Pulmonary artery endothelial cell (primary cell): ENCODE measurements around the gene G6PD. TPM values are rescaled to one million over a fixed set of nuclear protein-coding genes. Genes with fewer than 3 reads are reported as not detected.
A peak's percentile ranks its signal among the peaks of the same experiment; 100 is the strongest.
"Not testable (repeated sequence)": the region's sequence is repeated elsewhere in the genome, so short reads cannot be mapped to it uniquely, and the experiment has no call there.

Source experiments
- DNase-seq: peaks from one replicate; pipeline ENCODE4 v3.0.0-alpha.2; 2011; ENCODE audit warnings: low read depth, low spot score
- total RNA-seq: library from RNA; depleted of rRNA; stranded (reverse); fragments of >200 nt; gene quantifications from 2 replicates; pipeline ENCODE4 v1.2.3, GENCODE V29; 2014

Gene G6PD
- total RNA-seq, 1 donor from 2014 or later = 67.9 TPM

- no peak for DNase-seq
Measured at GRCh38 chrX:154542723-154543424, 3.8 kb downstream of the G6PD start.

- DNase-seq = peak; percentile 74
Measured at GRCh38 chrX:154541896-154542722, 4.5 kb downstream of the G6PD start.

- no peak for DNase-seq
Measured at GRCh38 chrX:154541589-154541895, 5.1 kb downstream of the G6PD start.

- no peak for DNase-seq
Measured at GRCh38 chrX:154540897-154541535, 5.6 kb downstream of the G6PD start.

- not testable (repeated sequence) for DNase-seq
Measured at GRCh38 chrX:154540365-154540764, 6.3 kb downstream of the G6PD start.

GRCh38 chrX:154539077-154539476, 7.6 kb downstream of the G6PD start:
- no peak for DNase-seq

GRCh38 chrX:154535892-154536291, 10.8 kb downstream of the G6PD start:
- no peak for DNase-seq

GRCh38 chrX:154534526-154535322, 11.9 kb downstream of the G6PD start:
- DNase-seq = peak; percentile 47

- no peak for DNase-seq
Measured at GRCh38 chrX:154532690-154533089, 14.0 kb downstream of the G6PD start.

GRCh38 chrX:154531626-154532025, 15.0 kb downstream of the G6PD start:
- no peak for DNase-seq

- no peak for DNase-seq
Measured at GRCh38 chrX:154530286-154530685, 16.4 kb downstream of the G6PD start.

- no peak for DNase-seq
Measured at GRCh38 chrX:154529206-154529612, 17.4 kb downstream of the G6PD start.

GRCh38 chrX:154526901-154527675, 19.6 kb downstream of the G6PD start:
- DNase-seq = no peak

- DNase-seq = no peak
Measured at GRCh38 chrX:154525606-154526490, 20.8 kb downstream of the G6PD start.

GRCh38 chrX:154519389-154519788, 27.3 kb downstream of the G6PD start:
- DNase-seq = no peak

- no peak for DNase-seq
Measured at GRCh38 chrX:154517101-154517781, 29.4 kb downstream of the G6PD start.

GRCh38 chrX:154516656-154517100, 30.0 kb downstream of the G6PD start:
- DNase-seq = no peak

- peak; percentile 63 for DNase-seq
Measured at GRCh38 chrX:154515966-154516655, 30.5 kb downstream of the G6PD start, which contains the start of gene FAM3A. Gene FAM3A (minus strand): TSS chrX:154516232. CDS start chrX:154515772, 460 bp downstream.
